Kidney (tissue), 14 donors: Measurements from ENCODE around the gene NPFF. TPM values are rescaled to one million over a fixed set of nuclear protein-coding genes. Genes with fewer than 3 reads are reported as not detected.
"Not testable (repeated sequence)": the region's sequence is repeated elsewhere in the genome, so short reads cannot be mapped to it uniquely, and the experiment has no call there.

Experiments used
- DNase-seq, 5 donors: peaks; one replicate each; pipeline ENCODE4 v3.0.0-alpha.2; 2013 to 2020
- FAIRE-seq: peaks from 2 replicates; lab custom pipeline; 2012; peaks lifted over from hg19 to GRCh38; lab: Jason Lieb, UNC
- H3K27ac ChIP-seq, 2 donors: one replicate each; pipeline ENCODE4 v1.7.0; 2013; ENCODE audit warnings: low read depth in 2 of 2, low read length in 2 of 2, inconsistent platforms in 1 of 2
- H3K27me3 ChIP-seq: one replicate; pipeline ENCODE4 v1.7.1; 2013; ENCODE audit warnings: low read length, inconsistent platforms; ENCODE audit not compliant: control insufficient read depth, insufficient read depth
- H3K36me3 ChIP-seq, 3 donors: one replicate each; pipeline versions ENCODE4 v1.7.0 to v1.7.1; 2013; ENCODE audit warnings: low read length in 3 of 3, control low read depth in 1 of 3, inconsistent platforms in 1 of 3; ENCODE audit not compliant: insufficient read depth in 3 of 3, control insufficient read depth in 2 of 3
- H3K4me1 ChIP-seq, 3 donors: one replicate each; pipeline versions ENCODE4 v1.7.0 to v1.7.1; 2013; ENCODE audit warnings: low read length in 3 of 3, inconsistent platforms in 1 of 3, low read depth in 1 of 3; ENCODE audit not compliant: control insufficient read depth in 2 of 3, insufficient read depth in 2 of 3
- H3K4me3 ChIP-seq, 3 donors: one replicate each; pipeline versions ENCODE4 v1.7.0 to v1.8.1; 2013; ENCODE audit warnings: low read length in 3 of 3, control low read depth in 1 of 3, inconsistent platforms in 1 of 3
- H3K9ac ChIP-seq, 3 donors: one replicate each; pipeline versions ENCODE4 v1.7.0 to v1.7.1; 2013; ENCODE audit warnings: low read length in 3 of 3, control low read depth in 1 of 3, inconsistent platforms in 1 of 3
- H3K9me3 ChIP-seq, 3 donors: one replicate each; pipeline versions ENCODE4 v1.7.0 to v1.7.1; 2013; ENCODE audit warnings: low read length in 3 of 3, control low read depth in 1 of 3, inconsistent platforms in 1 of 3; ENCODE audit not compliant: control insufficient read depth in 2 of 3, insufficient read depth in 1 of 3
- intact Hi-C: fragments of 100-400 bp; cut with DNase I; formaldehyde crosslinking; loops from one replicate; pipeline ENCODE4 v1.11.1; 2022
- polyA plus RNA-seq: library from polyadenylated mRNA; stranded (reverse); fragments of 350-450 nt; fragmentation: Illumina TruSeq; extraction: RNeasy Lipid Tissue Mini Kit (QIAGEN cat#74804); gene quantifications from one replicate; pipeline ENCODE4 v1.2.3, GENCODE V29; 2014; ENCODE audit warnings: low read depth, low replicate concordance; ENCODE audit not compliant: insufficient read depth
- total RNA-seq: library from RNA; stranded (reverse); fragmentation: NEBNext Ultra II Directional; extraction: Animal tissue kit (Norgen Biotek cat#: 25700); gene quantifications from one replicate; pipeline ENCODE4 v1.2.1, GENCODE V29; 2021
- TF ChIP-seq, protein P1 (sequence below): IDR thresholded peaks from 3 replicates; pipeline ENCODE4 v1.5.1; 2012; ENCODE audit warnings: mild to moderate bottlenecking, moderate library complexity, borderline replicate concordance; ENCODE audit not compliant: insufficient read depth; ENCODE audit errors: extremely low read depth
- donor health status: control.
- donor health status: control.
- donor health status: control.
- donor health status: control.
- donor health status: control.
- donor health status: DM: yes; HTN: yes; CAD: no.
- donor health status: Normal renal cell carcinoma (clear cell type).

NPFF gene
- total and polyA plus RNA-seq, 2 donors from 2014 or later, result 1.3 TPM; not detected in 1

DNA sequence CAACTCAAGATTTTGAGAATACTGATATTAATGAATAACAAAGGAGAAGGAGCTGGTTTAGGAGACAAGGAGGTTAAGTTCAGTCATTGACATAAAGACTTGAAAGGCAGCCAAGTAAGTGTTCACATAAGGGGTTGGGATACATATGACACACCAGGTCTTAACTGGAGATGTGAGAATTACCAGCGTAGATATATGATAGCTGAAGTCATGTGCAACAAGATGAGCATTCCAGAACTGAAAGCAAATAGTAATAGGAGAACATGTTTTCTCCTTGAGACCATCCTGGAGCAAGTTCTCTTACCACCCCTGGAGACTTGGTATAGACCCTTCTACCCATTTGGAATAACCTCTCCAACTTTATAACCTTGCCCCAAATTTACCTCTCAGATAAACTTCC lies 43.3 kb upstream of the NPFF start:
- Histone ChIP-seq H3K9me3 (no peaks in the 10 kb centered on the region), H3K4me1 (no peaks in the 10 kb centered on the region), H3K27me3 (no peaks in the 10 kb centered on the region), H3K27ac (no peak overlapping the region), H3K4me3 (no peak overlapping the region), H3K36me3 (peaks cover 4 to 7% (median 6%) of the 10 kb centered on the region in 3 donors), H3K9ac (no peak overlapping the region)
- FAIRE-seq (no peak), DNase-seq (no peak)
- TF ChIP-seq, protein P1, sequence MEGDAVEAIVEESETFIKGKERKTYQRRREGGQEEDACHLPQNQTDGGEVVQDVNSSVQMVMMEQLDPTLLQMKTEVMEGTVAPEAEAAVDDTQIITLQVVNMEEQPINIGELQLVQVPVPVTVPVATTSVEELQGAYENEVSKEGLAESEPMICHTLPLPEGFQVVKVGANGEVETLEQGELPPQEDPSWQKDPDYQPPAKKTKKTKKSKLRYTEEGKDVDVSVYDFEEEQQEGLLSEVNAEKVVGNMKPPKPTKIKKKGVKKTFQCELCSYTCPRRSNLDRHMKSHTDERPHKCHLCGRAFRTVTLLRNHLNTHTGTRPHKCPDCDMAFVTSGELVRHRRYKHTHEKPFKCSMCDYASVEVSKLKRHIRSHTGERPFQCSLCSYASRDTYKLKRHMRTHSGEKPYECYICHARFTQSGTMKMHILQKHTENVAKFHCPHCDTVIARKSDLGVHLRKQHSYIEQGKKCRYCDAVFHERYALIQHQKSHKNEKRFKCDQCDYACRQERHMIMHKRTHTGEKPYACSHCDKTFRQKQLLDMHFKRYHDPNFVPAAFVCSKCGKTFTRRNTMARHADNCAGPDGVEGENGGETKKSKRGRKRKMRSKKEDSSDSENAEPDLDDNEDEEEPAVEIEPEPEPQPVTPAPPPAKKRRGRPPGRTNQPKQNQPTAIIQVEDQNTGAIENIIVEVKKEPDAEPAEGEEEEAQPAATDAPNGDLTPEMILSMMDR, result no peak
- intact Hi-C loops, result no loop called here

DNA sequence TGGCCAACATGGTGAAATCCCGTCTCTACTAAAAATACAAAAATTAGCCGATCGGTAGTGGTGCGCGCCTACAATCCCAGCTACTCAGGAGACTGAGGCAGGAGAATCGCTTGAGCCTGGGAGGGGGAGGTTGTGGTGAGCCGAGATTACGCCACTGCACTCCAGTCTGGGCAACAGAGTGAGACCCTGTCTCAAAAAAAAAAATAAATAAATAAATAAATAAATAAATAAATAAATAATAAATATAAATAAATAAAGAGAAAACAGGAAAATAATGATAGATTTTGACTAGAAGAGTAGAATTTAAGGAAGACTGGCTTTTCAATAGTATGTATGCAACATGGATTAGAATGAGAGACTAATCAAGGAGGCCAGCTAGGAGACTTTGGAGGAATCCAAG lies 42.8 kb upstream of the NPFF start:
- FAIRE-seq, H3K9ac ChIP-seq, H3K4me1 ChIP-seq, H3K4me3 ChIP-seq, H3K36me3 ChIP-seq, DNase-seq, H3K27ac ChIP-seq, intact Hi-C loops, H3K9me3 ChIP-seq, H3K27me3 ChIP-seq: not testable (repeated sequence)

DNA sequence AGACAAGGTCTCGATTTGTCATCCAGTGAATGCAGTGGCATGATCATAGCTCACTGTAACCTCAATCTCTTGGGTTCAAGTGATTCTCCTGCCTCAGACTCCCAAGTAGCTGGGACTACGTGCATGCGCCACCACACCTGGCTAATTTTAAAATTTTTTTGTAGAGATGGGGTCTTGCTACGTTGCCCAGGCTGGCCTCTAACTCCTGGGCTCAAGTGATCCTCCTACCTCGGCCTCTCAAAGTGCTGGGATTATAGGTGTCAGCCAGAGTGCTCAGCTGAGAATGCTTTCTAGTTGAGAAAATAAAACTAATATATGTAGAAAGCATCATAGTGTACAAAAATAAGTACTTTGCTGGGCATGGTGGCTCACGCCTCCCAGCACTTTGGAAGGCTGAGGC lies 41.1 kb upstream of the NPFF start:
- H3K27ac ChIP-seq, H3K36me3 ChIP-seq, DNase-seq, FAIRE-seq, H3K27me3 ChIP-seq, H3K4me3 ChIP-seq, H3K9me3 ChIP-seq, H3K9ac ChIP-seq, H3K4me1 ChIP-seq: not testable (repeated sequence)
- intact Hi-C loops, result loop anchor here (5.0 kb wide), 1 partner anchor 124 kb away; no protein-coding TSS in a partner anchor

DNA sequence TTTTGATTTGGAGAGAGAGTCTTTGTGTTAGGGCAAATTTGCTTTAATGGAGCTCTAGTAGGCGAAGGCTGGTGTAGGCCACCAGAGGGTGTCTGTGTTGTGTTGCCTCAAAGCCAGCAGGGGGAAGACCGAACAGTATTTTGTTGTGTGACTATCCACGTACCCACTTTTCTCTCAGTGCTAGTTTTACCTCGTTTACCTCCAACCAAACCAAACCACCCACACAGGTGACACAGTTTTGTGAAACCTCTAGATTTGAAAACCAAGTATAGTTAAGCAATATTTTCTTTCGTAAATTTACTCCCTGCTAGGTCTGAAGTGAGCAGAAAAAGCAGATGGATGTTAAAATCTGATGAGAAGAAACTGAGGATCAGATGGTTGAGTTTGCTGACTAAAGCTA lies 36.3 kb upstream of the NPFF start:
- peak in 4 of 5 donors; percentile 56 to 87 (median 68) for DNase-seq
- Histone ChIP-seq H3K27ac (peak overlapping the region in 1 of 2 donors; percentile 61), H3K4me3 (no peak overlapping the region), H3K9me3 (no peaks in the 10 kb centered on the region), H3K9ac (peak overlapping the region in 2 of 3 donors; percentile 47 to 51), H3K36me3 (peaks cover 3 to 16% (median 8%) of the 10 kb centered on the region in 3 donors), H3K4me1 (peaks cover 0 to 4% (median 0%) of the 10 kb centered on the region in 3 donors), H3K27me3 (no peaks in the 10 kb centered on the region)
- intact Hi-C loops, result no loop called here
- TF ChIP-seq, protein P1, result peak; percentile 88
- FAIRE-seq, result no peak
